A549 (cell line): Measurements from ENCODE around the gene ATP5PF. TPM values are rescaled to one million over a fixed set of nuclear protein-coding genes. Genes with fewer than 3 reads are reported as not detected.

ENCODE experiments used
- ATAC-seq, 2 experiments: fragments of 200-7000 bp in 1 of 2; fragments of >200 bp in 1 of 2; cut with Nextera tagmentation in 1 of 2; cut with Tn5 transposase in 1 of 2; 3 replicates each; pipeline versions ENCODE4 v1.8.0 to v1.9.1; 2018 to 2020; ENCODE audit warnings: mild to moderate bottlenecking in 1 of 2, moderate library complexity in 1 of 2
- CTCF ChIA-PET: fragments of 300-600 bp; sonication (Branson Sonifier 250); formaldehyde crosslinking; extraction: SDS; loops from one replicate; lab custom pipeline; 2021; ENCODE audit warnings: antibody characterized with exemption, inconsistent platforms; lab: Yijun Ruan, JAX
- POLR2A ChIA-PET: fragments of 350-600 bp; formaldehyde crosslinking; extraction: SDS; loops from one replicate; lab custom pipeline; 2021; ENCODE audit warnings: antibody characterized with exemption, inconsistent platforms; lab: Yijun Ruan, JAX
- DNase-seq, 2 experiments: peaks; one replicate each; pipeline versions ENCODE4 v3.0.0 to v3.0.0-alpha.2; 2011 to 2016; ENCODE audit warnings: low read depth in 1 of 2, low spot score in 1 of 2
- FAIRE-seq: peaks from 2 replicates; lab custom pipeline; 2011; peaks lifted over from hg19 to GRCh38; lab: Jason Lieb, UNC
- H3K27ac ChIP-seq, 2 experiments: fragments of >200 bp; sonication (Bioruptor Twin); formaldehyde crosslinking; 3 replicates each; pipeline ENCODE4 v1.5.1; 2016 to 2017
- H3K4me1 ChIP-seq: fragments of >200 bp; sonication (Bioruptor Twin); formaldehyde crosslinking; 3 replicates; pipeline ENCODE4 v1.6.1; 2016
- H3K4me2 ChIP-seq: fragments of >200 bp; sonication (Bioruptor Twin); formaldehyde crosslinking; 3 replicates; pipeline ENCODE4 v1.6.1; 2016
- H3K4me3 ChIP-seq: fragments of >200 bp; sonication (Bioruptor Twin); formaldehyde crosslinking; 3 replicates; pipeline ENCODE4 v1.5.1; 2016
- H3K9me3 ChIP-seq: fragments of >200 bp; sonication (Bioruptor Twin); formaldehyde crosslinking; 3 replicates; pipeline ENCODE4 v1.6.1; 2016
- BHLHE40 ChIP-seq: IDR thresholded peaks from 2 replicates; pipeline ENCODE4 v1.6.1; 2012; ENCODE audit warnings: low read depth, low read length, inconsistent platforms
- CBX2 ChIP-seq: fragments of 200-600 bp; sonication (generic); IDR thresholded peaks from 2 replicates; pipeline ENCODE4 v1.6.1; 2016; ENCODE audit warnings: low read depth, mild to moderate bottlenecking, borderline replicate concordance
- CBX8 ChIP-seq: fragments of 200-600 bp; sonication (generic); IDR thresholded peaks from 2 replicates; pipeline ENCODE4 v1.6.1; 2016
- CEBPB ChIP-seq, 2 experiments: fragments of >200 bp in 1 of 2; sonication (Bioruptor Twin) in 1 of 2; formaldehyde crosslinking in 1 of 2; IDR thresholded peaks; 2 replicates each; pipeline ENCODE4 v1.6.1; 2012 to 2016
- CTCF ChIP-seq: fragments of >200 bp; sonication (Bioruptor Twin); formaldehyde crosslinking; IDR thresholded peaks from 3 replicates; pipeline ENCODE4 v1.5.1; 2016
- FOXS1 ChIP-seq: fragments of 250-450 bp; sonication (Bioruptor Pico); IDR thresholded peaks from 2 replicates; pipeline ENCODE4 v1.5.0; 2020; ENCODE audit warnings: mild to moderate bottlenecking, moderate library complexity
- HDAC2 ChIP-seq: fragments of 200-600 bp; sonication (generic); IDR thresholded peaks from 2 replicates; pipeline ENCODE4 v1.6.1; 2016
- HEYL ChIP-seq: fragments of 250-450 bp; sonication (Bioruptor Pico); IDR thresholded peaks from 2 replicates; pipeline ENCODE4 v1.8.0; 2021; ENCODE audit warnings: mild to moderate bottlenecking, moderate library complexity
- HMGXB4 ChIP-seq: fragments of 250-450 bp; sonication (Bioruptor Pico); IDR thresholded peaks from 2 replicates; pipeline ENCODE4 v1.5.0; 2021; ENCODE audit warnings: mild to moderate bottlenecking, moderate library complexity, borderline replicate concordance
- HOXB13 ChIP-seq: fragments of 250-450 bp; sonication (Bioruptor Pico); IDR thresholded peaks from 2 replicates; pipeline ENCODE4 v1.5.0; 2020; ENCODE audit warnings: low read depth, mild to moderate bottlenecking, moderate library complexity
- JUNB ChIP-seq: fragments of >200 bp; sonication (Bioruptor Twin); formaldehyde crosslinking; IDR thresholded peaks from 2 replicates; pipeline ENCODE4 v1.6.1; 2016
- KDM1A ChIP-seq: fragments of 200-600 bp; sonication (generic); IDR thresholded peaks from 2 replicates; pipeline ENCODE4 v1.6.1; 2016; ENCODE audit warnings: low read depth, mild to moderate bottlenecking
- MAZ ChIP-seq: fragments of 150-350 bp; IDR thresholded peaks from 2 replicates; pipeline ENCODE4 v1.6.1; 2014; ENCODE audit warnings: antibody characterized with exemption, low read depth, low read length, borderline replicate concordance
- NPAS2 ChIP-seq: fragments of 250-450 bp; sonication (Bioruptor Pico); IDR thresholded peaks from 2 replicates; pipeline ENCODE4 v1.8.0; 2022; ENCODE audit warnings: mild to moderate bottlenecking, moderate library complexity, borderline replicate concordance
- RAD21 ChIP-seq, 2 experiments: fragments of >200 bp in 1 of 2; sonication (Bioruptor Twin) in 1 of 2; formaldehyde crosslinking in 1 of 2; IDR thresholded peaks in 1 of 2; conservative IDR thresholded peaks in 1 of 2; 2 replicates in 1 of 2; 3 replicates in 1 of 2; pipeline ENCODE4 v1.6.1; 2012 to 2018; ENCODE audit warnings: inconsistent platforms in 1 of 2
- SMC3 ChIP-seq: fragments of >200 bp; sonication (Bioruptor Twin); formaldehyde crosslinking; IDR thresholded peaks from 3 replicates; pipeline ENCODE4 v1.6.1; 2018; ENCODE audit warnings: inconsistent platforms
- TFCP2L1 ChIP-seq: fragments of 250-450 bp; sonication (Bioruptor Pico); IDR thresholded peaks from 2 replicates; pipeline ENCODE4 v1.5.0; 2021; ENCODE audit warnings: mild to moderate bottlenecking
- ZSCAN20 ChIP-seq: fragments of 250-450 bp; sonication (Bioruptor Pico); IDR thresholded peaks from 2 replicates; pipeline ENCODE4 v1.8.0; 2022; ENCODE audit warnings: mild to moderate bottlenecking, moderate library complexity
- WGBS: methylation state at CpG from one replicate; pipeline ENCODE4 v1.1.6; 2017; ENCODE audit errors: missing lambda C conversion rate; 5-methylcytosine and 5-hydroxymethylcytosine counted together
- polyA plus RNA-seq, 4 experiments: library from polyadenylated mRNA; depleted of rRNA in 3 of 4; stranded (reverse); fragments of >200 nt; fragmentation: RNase III in 1 of 4; extraction: RNeasy Plus Mini Kit Qiagen cat#74134 plus additional on column Dnase treatment in 1 of 4; gene quantifications; 2 replicates in 3 of 4; 3 replicates in 1 of 4; pipeline ENCODE4 v1.2.3, GENCODE V29; 2011 to 2017
- TF ChIP-seq, protein P1 (sequence below): fragments of 200-600 bp; sonication (generic); IDR thresholded peaks from 2 replicates; pipeline ENCODE4 v1.6.1; 2016; ENCODE audit warnings: antibody characterized with exemption, mild to moderate bottlenecking, moderate library complexity
- TF ChIP-seq, protein P2 (sequence below): IDR thresholded peaks from 2 replicates; pipeline ENCODE4 v1.6.1; 2012; ENCODE audit warnings: low read depth, borderline replicate concordance
- TF ChIP-seq, protein P3 (sequence below): fragments of 250-450 bp; sonication (Bioruptor Pico); IDR thresholded peaks from 2 replicates; pipeline ENCODE4 v1.5.0; 2020; ENCODE audit warnings: low read depth, mild to moderate bottlenecking, moderate library complexity

ATP5PF gene
- polyA plus RNA-seq, 2 of the 4 experiments (the other 2 are of a cell fraction): 202 to 224 TPM

GRCh38 chr21:25709684-25710265 lies 24.9 kb downstream of the ATP5PF start (continued):
- TF ChIP-seq CBX8 (no peak), HEYL (CRISPR knock-in tag) (no peak), BHLHE40 (no peak), HOXB13 (CRISPR knock-in tag) (no peak)
- TF ChIP-seq, protein P1, sequence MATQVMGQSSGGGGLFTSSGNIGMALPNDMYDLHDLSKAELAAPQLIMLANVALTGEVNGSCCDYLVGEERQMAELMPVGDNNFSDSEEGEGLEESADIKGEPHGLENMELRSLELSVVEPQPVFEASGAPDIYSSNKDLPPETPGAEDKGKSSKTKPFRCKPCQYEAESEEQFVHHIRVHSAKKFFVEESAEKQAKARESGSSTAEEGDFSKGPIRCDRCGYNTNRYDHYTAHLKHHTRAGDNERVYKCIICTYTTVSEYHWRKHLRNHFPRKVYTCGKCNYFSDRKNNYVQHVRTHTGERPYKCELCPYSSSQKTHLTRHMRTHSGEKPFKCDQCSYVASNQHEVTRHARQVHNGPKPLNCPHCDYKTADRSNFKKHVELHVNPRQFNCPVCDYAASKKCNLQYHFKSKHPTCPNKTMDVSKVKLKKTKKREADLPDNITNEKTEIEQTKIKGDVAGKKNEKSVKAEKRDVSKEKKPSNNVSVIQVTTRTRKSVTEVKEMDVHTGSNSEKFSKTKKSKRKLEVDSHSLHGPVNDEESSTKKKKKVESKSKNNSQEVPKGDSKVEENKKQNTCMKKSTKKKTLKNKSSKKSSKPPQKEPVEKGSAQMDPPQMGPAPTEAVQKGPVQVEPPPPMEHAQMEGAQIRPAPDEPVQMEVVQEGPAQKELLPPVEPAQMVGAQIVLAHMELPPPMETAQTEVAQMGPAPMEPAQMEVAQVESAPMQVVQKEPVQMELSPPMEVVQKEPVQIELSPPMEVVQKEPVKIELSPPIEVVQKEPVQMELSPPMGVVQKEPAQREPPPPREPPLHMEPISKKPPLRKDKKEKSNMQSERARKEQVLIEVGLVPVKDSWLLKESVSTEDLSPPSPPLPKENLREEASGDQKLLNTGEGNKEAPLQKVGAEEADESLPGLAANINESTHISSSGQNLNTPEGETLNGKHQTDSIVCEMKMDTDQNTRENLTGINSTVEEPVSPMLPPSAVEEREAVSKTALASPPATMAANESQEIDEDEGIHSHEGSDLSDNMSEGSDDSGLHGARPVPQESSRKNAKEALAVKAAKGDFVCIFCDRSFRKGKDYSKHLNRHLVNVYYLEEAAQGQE: no peak
- TF ChIP-seq, protein P2, sequence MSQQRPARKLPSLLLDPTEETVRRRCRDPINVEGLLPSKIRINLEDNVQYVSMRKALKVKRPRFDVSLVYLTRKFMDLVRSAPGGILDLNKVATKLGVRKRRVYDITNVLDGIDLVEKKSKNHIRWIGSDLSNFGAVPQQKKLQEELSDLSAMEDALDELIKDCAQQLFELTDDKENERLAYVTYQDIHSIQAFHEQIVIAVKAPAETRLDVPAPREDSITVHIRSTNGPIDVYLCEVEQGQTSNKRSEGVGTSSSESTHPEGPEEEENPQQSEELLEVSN: no peak
- TF ChIP-seq, all 56 proteins: peak for 0

GRCh38 chr21:25708467-25709065 lies 26.1 kb downstream of the ATP5PF start:
- H3K4me2 ChIP-seq: no peak overlapping the region

More at GRCh38 chr21:25708467-25709065, 26.1 kb downstream of the ATP5PF start:
- WGBS: 35% methylated on average over 7 of the region's 7 CpGs
- no peaks in the 10 kb centered on the region for H3K9me3 ChIP-seq
- FAIRE-seq: no peak
- 0 out of 6 replicates have a peak, but pooled peaks of 1 of the 2 experiments have one; percentile 47 for ATAC-seq
- peak; percentile 54 for TF ChIP-seq SMC3
- no peak for TF ChIP-seq JUNB
- no peak for TF ChIP-seq ZSCAN20 (CRISPR knock-in tag)
- TF ChIP-seq HDAC2: no peak
- no peak for TF ChIP-seq BHLHE40
- no peak for TF ChIP-seq HMGXB4 (CRISPR knock-in tag)
- TF ChIP-seq KDM1A: no peak
- peak; percentile 57 for TF ChIP-seq CTCF
- TF ChIP-seq HOXB13 (CRISPR knock-in tag): no peak
- no peak for TF ChIP-seq NPAS2 (CRISPR knock-in tag)
- TF ChIP-seq CEBPB (IDR thresholded peaks at IDR 0.05): no peak
- TF ChIP-seq MAZ: no peak
- TF ChIP-seq FOXS1 (CRISPR knock-in tag): no peak
- TF ChIP-seq CBX2: no peak
- peak; percentile 40 to 41; a peak in 4 of 5 replicates for TF ChIP-seq RAD21 (conservative IDR thresholded peaks at IDR 0.05 in 1 of 2, IDR thresholded peaks at IDR 0.05 in 1 of 2)
- TF ChIP-seq TFCP2L1 (CRISPR knock-in tag): no peak
- TF ChIP-seq, protein P3, sequence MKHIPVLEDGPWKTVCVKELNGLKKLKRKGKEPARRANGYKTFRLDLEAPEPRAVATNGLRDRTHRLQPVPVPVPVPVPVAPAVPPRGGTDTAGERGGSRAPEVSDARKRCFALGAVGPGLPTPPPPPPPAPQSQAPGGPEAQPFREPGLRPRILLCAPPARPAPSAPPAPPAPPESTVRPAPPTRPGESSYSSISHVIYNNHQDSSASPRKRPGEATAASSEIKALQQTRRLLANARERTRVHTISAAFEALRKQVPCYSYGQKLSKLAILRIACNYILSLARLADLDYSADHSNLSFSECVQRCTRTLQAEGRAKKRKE (CRISPR knock-in tag): no peak
- no peak overlapping the region for H3K27ac ChIP-seq
- H3K4me1 ChIP-seq: no peaks in the 10 kb centered on the region
- H3K4me3 ChIP-seq: no peak overlapping the region
- CTCF ChIA-PET: interaction anchor here (1.1 to 4.4 kb wide), 4 partner anchors 10 to 103 kb away, joined by 4 to 31 read pairs (median 6); partner anchors contain the start of genes ATP5PF and GABPA
- DNase-seq: peak; percentile 22 to 44
- POLR2A ChIA-PET: no interaction called here
